Pancreas (tissue), 10 donors: Measurements from ENCODE around the gene S100A13. TPM values are rescaled to one million over a fixed set of nuclear protein-coding genes. Genes with fewer than 3 reads are reported as not detected.

Experiments used
- ATAC-seq, 4 donors: fragments of 200-7000 bp; cut with Tn5 transposase; one replicate each; pipeline versions ENCODE4 v1.8.0 to v1.9.1; 2020; ENCODE audit warnings: mild to moderate bottlenecking in 4 of 4, moderate library complexity in 4 of 4
- DNase-seq, 6 donors: peaks; one replicate each; pipeline ENCODE4 v3.0.0-alpha.2; 2020
- FAIRE-seq: peaks from 2 replicates; lab custom pipeline; 2012; peaks lifted over from hg19 to GRCh38; lab: Jason Lieb, UNC
- H3K27ac ChIP-seq, 4 donors: fragments of 200-600 bp; sonication (generic); 1 replicate in 3 of 4; 2 replicates in 1 of 4; pipeline versions ENCODE4 v1.5.0 to v1.8.0; 2020
- H3K27me3 ChIP-seq, 4 donors: fragments of 200-600 bp; one replicate each; pipeline ENCODE4 v1.8.0; 2021
- H3K36me3 ChIP-seq, 3 donors: fragments of 200-600 bp; sonication (generic) in 1 of 3; one replicate each; pipeline versions ENCODE4 v1.5.0 to v1.8.0; 2020 to 2021
- H3K4me1 ChIP-seq, 3 donors: fragments of 200-600 bp; one replicate each; pipeline ENCODE4 v1.8.0; 2021
- H3K4me3 ChIP-seq, 4 donors: fragments of 200-600 bp; sonication (generic) in 2 of 4; one replicate each; pipeline versions ENCODE4 v1.5.0 to v1.8.0; 2020 to 2021
- H3K9me3 ChIP-seq, 4 donors: fragments of 200-600 bp; one replicate each; pipeline ENCODE4 v1.8.0; 2021
- WGBS, 2 donors: extraction: QIAGEN DNeasy Blood & Tissue Kit; methylation state at CpG; one replicate each; pipeline ENCODE4 v1.1.7; 2013; 5-methylcytosine and 5-hydroxymethylcytosine counted together
- intact Hi-C, 3 donors: fragments of 100-400 bp; cut with DNase I; formaldehyde crosslinking; loops; one replicate each; pipeline versions ENCODE4 v1.11.1 to v1.14.2; 2022
- polyA plus RNA-seq, 2 donors: library from polyadenylated mRNA; stranded (reverse); fragments of 200-250 nt; gene quantifications; one replicate each; pipeline ENCODE4 v1.2.3, GENCODE V29; 2013
- total RNA-seq, 6 donors: library from RNA; stranded (reverse); fragmentation: NEBNext Ultra II Directional in 4 of 6; extraction: Animal tissue kit (Norgen Biotek cat#: 25700) in 4 of 6; gene quantifications; one replicate each; pipeline versions ENCODE4 v1.2.1 to v1.2.4, GENCODE V29; 2021 to 2023
- TF ChIP-seq, protein P1 (sequence below), 4 donors: fragments of 200-600 bp; sonication (generic) in 3 of 4; IDR thresholded peaks; one replicate each; pipeline versions ENCODE4 v1.5.0 to v1.8.0; 2021; ENCODE audit warnings: antibody characterized with exemption in 4 of 4
- donor health status: healthy with polysubstance abuse.
- donor health status: DM: no; HTN: no; CAD: no; lungs with moderate emphysema.
- donor health status: DM: no; HTN: no; CAD: no.
- donor health status: control.
- donor health status: control.
- donor health status: Bipolar disorder and iron deficiency.
- donor health status: DM: yes; HTN: yes; CAD: no.
- donor health status: DM: no; HTN: no; CAD: no.
- donor health status: DM: no; HTN: no; CAD: no.
- donor health status: DM: yes; HTN: yes; CAD: no.

Gene S100A13
- total and polyA plus RNA-seq, 8 donors: 22.0 to 125 (median 39.5) TPM

DNA sequence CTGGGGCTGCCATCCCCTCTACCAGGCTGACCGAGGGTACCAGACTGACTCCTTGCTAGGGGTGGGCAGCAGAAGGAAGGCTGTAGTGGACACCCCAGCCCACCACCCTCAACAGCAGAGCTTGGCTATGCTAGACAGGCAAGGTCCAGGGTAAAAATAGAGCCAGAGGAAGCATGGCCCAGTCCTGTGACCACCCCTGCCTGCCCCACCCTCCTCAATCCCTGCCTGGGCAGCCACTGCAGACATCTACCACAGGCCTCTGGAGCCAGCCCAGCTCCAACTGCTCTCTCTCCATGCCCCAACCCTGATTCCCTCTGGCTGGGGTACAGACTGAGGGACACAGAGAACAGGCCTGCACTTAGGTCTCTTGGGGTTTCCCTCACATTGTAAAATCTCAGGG is 2.7 kb upstream of the S100A13 start:
- H3K4me1 ChIP-seq: peaks cover 0 to 9% (median 0%) of the 10 kb centered on the region in 3 donors
- intact Hi-C loops: loop anchor here in 1 of 3 donors (10.0 kb wide), 1 partner anchor 55 kb away; no protein-coding TSS in a partner anchor
- DNase-seq: peak in 2 of 6 donors; percentile 42 to 47
- no peak for ATAC-seq
- no peaks in the 10 kb centered on the region for H3K36me3 ChIP-seq
- H3K27me3 ChIP-seq: no peaks in the 10 kb centered on the region
- H3K27ac ChIP-seq: no peak overlapping the region
- WGBS, 2 donors: 88 to 100% methylated on average over 1 of the region's 1 CpG
- TF ChIP-seq, protein P1, sequence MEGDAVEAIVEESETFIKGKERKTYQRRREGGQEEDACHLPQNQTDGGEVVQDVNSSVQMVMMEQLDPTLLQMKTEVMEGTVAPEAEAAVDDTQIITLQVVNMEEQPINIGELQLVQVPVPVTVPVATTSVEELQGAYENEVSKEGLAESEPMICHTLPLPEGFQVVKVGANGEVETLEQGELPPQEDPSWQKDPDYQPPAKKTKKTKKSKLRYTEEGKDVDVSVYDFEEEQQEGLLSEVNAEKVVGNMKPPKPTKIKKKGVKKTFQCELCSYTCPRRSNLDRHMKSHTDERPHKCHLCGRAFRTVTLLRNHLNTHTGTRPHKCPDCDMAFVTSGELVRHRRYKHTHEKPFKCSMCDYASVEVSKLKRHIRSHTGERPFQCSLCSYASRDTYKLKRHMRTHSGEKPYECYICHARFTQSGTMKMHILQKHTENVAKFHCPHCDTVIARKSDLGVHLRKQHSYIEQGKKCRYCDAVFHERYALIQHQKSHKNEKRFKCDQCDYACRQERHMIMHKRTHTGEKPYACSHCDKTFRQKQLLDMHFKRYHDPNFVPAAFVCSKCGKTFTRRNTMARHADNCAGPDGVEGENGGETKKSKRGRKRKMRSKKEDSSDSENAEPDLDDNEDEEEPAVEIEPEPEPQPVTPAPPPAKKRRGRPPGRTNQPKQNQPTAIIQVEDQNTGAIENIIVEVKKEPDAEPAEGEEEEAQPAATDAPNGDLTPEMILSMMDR (IDR thresholded peaks at IDR 0.05): no peak
- FAIRE-seq: no peak
- no peaks in the 10 kb centered on the region for H3K9me3 ChIP-seq
- no peak overlapping the region for H3K4me3 ChIP-seq

DNA sequence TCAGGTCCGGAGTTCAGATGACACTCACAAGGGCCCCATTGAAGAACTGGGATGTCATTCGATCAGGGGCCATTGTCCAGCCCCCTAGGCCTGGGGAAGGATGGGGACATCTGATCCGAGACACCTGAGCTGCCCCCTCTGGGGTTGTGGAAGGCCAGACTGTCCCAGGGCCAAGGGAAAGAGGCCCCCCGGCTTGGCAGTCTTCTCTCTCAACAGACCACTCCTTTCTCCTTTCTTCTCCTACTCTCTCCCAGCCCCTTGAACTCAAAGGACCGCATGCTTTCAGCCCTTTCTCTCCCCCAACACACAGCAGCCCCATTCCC is 2.0 kb upstream of the S100A13 start:
- no peaks in the 10 kb centered on the region for H3K36me3 ChIP-seq
- peaks cover 0 to 9% (median 0%) of the 10 kb centered on the region in 3 donors for H3K4me1 ChIP-seq
- H3K27me3 ChIP-seq: no peaks in the 10 kb centered on the region
- no peak overlapping the region for H3K27ac ChIP-seq
- no peaks in the 10 kb centered on the region for H3K9me3 ChIP-seq
- intact Hi-C loops: loop anchor here in 1 of 3 donors (10.0 kb wide), 1 partner anchor 55 kb away; no protein-coding TSS in a partner anchor
- 78 to 79% methylated on average over 4 to 5 of the region's 5 CpGs for WGBS, 2 donors
- DNase-seq: peak in 2 of 6 donors; percentile 45 to 51
- no peak for FAIRE-seq
- TF ChIP-seq, protein P1 (IDR thresholded peaks at IDR 0.05): no peak
- H3K4me3 ChIP-seq: no peak overlapping the region
- no peak for ATAC-seq

DNA sequence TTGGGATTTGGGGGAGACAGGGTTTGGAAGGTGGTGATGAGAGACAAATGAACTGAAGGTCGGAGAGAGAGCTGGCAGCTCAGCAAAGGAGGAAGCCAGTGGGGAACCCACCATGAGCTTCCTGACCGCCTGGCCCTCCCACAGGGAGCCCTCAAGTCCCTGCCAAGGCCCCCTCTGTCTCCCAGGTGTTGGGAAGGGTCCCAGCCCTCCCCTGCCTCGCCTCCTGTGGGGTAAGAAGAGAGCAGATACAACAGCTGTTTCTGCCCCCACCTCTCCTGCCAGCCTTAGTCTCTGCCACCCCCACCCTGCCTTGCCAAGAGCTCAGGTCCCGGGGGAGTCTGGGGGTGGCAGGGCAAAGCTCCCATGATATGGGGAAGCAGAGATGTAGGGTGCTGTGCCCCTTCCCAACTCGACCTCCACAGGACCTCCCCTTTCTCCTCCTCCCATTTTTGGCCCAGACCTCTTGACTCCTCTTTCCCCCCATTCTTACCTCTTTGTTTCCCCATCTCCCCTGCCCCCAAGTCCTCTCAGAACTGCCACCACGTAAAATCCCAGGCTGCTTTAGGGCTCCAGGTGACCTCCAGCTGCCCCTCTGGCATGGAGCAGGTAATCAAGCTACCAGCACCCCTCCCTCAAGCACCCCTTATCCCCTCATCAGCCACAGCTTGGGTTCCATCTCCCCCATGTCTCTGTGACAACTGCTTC is 1.5 kb upstream of the S100A13 start:
- FAIRE-seq (no peak), DNase-seq (peak in 2 of 6 donors; percentile 42 to 52), ATAC-seq (no peak)
- TF ChIP-seq, protein P1 (IDR thresholded peaks at IDR 0.05): no peak
- Histone ChIP-seq H3K27me3 (no peaks in the 10 kb centered on the region), H3K4me3 (no peak overlapping the region), H3K27ac (no peak overlapping the region), H3K9me3 (no peaks in the 10 kb centered on the region), H3K36me3 (no peaks in the 10 kb centered on the region), H3K4me1 (peaks cover 0 to 9% (median 0%) of the 10 kb centered on the region in 3 donors)
- intact Hi-C loops: loop anchor here in 1 of 3 donors (10.0 kb wide), 1 partner anchor 54 kb away; no protein-coding TSS in a partner anchor
- WGBS, 2 donors: 78 to 96% methylated on average over 6 of the region's 6 CpGs

DNA sequence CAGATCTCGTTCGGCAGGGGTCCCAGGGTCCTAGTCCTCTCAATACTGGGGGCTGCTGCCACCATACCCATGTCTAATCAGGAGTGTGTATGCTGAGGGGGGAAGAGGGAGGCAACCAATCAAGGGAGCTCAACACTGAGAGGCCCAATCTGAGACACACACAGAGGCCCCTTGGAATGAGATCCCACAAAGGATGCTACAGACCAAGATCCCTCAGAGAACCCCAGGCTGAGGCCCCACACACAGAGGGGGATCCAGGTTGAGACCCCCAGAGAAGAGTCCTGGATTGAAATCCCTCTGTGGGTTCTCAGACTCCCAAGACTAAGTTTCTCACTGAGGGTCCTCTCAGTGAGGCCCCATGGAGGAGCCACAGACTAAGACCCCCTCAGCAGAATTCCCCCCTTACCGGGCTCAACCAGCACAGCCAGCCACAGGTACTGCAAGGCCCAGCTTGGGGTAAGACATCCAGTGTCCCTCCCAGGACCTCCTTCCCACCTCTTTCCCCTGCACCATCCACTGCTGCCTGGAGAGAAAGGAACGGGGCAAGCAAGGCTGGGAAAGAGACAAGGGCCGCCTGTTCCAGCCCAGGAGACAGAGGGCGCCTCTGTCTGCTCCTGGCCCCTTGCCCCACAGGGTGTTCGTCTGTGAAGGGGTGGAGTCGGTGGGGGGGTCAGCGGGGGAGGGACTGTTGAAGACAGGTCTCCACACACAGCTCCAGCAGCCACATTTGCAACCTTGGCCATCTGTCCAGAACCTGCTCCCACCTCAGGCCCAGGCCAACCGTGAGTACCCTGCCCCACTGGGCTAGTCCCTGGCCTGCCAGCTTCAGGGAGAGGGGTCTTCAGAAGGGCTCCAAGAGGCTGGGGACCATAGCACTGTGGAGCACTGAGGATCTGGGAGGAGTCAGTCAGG is 666 bp upstream of the S100A13 start, which contains the start of gene S100A1:
Gene S100A1 (plus strand): TSS at position 720 of the 912 bp plus-strand sequence. CDS start 2,088 bp downstream, outside the sequence.
- DNase-seq: peak in 3 of 6 donors; percentile 56 to 83 (median 65)
- Histone ChIP-seq H3K36me3 (no peaks in the 10 kb centered on the region), H3K9me3 (no peaks in the 10 kb centered on the region), H3K27me3 (no peaks in the 10 kb centered on the region), H3K27ac (peak within 1 kb of the TSS; percentile 44 to 85 (median 80)), H3K4me1 (peaks cover 0 to 9% (median 0%) of the 10 kb centered on the region in 3 donors), H3K4me3 (peak within 1 kb of the TSS; percentile 14 to 58 (median 31))
- ATAC-seq: peak in 2 of 4 donors; percentile 5 to 30
- intact Hi-C loops: loop anchor here in 1 of 3 donors (10.0 kb wide), 1 partner anchor 53 kb away; no protein-coding TSS in a partner anchor
- WGBS, 2 donors: 49 to 52% methylated on average over 10 of the region's 10 CpGs
- TF ChIP-seq, protein P1 (IDR thresholded peaks at IDR 0.05): no peak
- no peak for FAIRE-seq
